GM18909 (cell line): Measurements from ENCODE around the gene HTT.
"Not testable (repeated sequence)": the region's sequence is repeated elsewhere in the genome, so short reads cannot be mapped to it uniquely, and the experiment has no call there.

Experiments
- ATAC-seq: cut with Tn5 transposase; IDR thresholded peaks from one replicate; pipeline ENCODE4 v1.9.1; 2021; ENCODE audit warnings: mild to moderate bottlenecking; ENCODE audit not compliant: unreplicated experiment, poor library complexity

Gene HTT

DNA sequence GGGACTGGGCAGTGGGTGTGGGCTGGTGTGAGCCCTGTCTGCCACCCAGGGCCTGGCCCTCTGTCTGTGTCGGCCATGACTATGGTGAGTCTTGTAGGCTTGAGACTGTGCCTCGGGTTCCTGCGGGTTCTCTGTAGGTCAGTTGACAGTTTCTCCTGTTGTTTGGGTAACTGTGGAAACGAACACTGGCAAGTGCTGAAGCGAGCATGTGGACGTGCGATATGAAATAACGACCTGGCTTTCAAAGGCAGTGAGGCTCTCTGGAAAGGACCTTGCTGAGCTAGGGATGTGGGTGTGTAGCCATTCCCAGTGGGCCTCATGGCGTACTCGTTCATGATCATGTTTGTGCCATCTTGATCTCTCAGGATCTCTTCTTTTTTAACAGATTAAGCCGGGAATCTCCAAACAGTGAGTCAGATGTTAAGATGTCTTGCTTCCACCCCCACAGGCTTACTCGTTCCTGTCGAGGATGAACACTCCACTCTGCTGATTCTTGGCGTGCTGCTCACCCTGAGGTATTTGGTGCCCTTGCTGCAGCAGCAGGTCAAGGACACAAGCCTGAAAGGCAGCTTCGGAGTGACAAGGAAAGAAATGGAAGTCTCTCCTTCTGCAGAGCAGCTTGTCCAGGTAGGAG, 41.3 kb downstream of the HTT start:
- ATAC-seq, result no peak

DNA sequence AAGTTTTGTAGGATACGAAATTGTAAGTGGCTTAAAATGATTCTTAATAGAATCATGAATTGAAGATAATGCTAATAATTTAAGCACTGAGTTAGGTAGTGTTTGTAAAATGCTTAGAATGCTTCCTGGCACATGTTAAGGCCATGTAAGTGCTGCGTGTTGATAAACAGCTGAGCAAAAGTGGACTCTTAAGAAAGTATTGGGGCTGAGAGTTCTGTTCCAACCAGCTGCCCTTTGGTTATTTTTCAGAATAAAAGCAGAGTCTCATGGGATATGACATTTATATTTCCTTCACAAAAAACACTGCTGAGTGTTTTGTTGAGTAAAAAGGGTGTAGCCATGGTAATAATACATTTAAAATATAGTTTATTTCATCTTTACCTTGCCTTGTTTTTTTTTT, 42.5 kb downstream of the HTT start:
- no peak for ATAC-seq

DNA sequence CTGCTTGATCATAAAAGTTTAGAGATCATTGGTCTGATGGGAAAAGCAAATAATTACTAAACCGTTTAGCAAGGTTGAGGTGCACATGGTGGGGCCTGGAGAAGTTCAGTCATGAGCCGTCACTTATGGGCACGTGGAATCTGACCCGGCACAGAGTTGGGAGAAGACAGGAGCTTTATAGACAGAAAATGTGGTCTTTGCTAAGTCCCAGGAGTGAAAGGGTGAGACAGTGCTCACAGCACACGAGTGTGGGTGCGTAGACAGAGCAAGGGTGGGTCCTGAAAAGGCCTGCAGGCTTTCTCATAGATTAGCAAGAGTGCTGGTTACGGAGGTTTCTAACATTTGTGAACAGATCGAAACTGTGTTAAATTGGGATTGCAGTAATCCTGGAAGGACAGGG, 43.8 kb downstream of the HTT start:
- no peak for ATAC-seq

DNA sequence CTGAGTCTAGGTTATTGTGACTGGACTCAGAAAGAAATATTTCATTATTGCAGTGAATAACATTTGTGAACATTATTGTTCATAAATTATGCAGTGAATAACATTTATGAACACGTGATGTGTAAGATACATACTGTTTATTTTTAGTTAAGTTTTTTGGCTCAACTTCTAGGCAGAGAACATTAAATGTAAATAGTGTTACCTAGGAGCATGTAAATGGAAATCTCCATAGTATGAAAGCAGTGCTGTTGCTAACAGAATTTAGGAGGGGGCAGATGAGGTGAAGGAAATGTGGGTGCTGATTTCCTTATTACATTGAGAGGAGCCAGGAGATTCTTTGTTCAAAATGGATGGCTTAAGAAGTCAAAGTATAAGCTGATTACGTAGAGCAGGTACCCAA, 45.0 kb downstream of the HTT start:
- ATAC-seq, result no peak

DNA sequence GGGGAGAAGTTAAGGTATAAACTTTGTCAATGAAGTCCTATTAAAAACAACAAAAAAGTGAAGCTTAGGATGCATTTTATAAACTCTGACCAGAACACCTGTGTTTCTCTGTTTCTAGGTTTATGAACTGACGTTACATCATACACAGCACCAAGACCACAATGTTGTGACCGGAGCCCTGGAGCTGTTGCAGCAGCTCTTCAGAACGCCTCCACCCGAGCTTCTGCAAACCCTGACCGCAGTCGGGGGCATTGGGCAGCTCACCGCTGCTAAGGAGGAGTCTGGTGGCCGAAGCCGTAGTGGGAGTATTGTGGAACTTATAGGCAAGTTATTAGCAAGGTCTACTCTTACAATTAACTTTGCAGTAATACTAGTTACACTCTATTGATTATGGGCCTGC, 46.6 kb downstream of the HTT start:
- ATAC-seq, result no peak

DNA sequence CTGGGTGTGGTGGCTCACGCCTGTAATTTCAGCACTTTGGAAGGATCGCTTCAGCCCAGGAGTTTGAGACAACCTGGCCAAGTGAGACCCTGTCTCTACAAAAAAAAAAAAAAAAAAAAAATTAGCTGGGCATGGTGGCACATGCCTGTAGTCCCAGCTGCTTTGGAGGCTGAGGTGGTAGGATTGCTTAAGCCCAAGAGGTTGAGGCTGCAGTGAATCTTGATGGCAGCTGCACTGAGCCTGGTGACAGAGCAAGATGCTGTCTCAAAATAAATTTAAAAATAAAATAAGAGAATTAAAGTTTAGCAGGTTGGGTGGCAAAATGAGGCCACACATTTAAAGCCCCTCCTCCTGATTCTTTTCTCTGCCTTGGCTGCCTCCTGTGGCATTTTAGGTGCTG, 47.1 kb downstream of the HTT start:
- no peak for ATAC-seq

DNA sequence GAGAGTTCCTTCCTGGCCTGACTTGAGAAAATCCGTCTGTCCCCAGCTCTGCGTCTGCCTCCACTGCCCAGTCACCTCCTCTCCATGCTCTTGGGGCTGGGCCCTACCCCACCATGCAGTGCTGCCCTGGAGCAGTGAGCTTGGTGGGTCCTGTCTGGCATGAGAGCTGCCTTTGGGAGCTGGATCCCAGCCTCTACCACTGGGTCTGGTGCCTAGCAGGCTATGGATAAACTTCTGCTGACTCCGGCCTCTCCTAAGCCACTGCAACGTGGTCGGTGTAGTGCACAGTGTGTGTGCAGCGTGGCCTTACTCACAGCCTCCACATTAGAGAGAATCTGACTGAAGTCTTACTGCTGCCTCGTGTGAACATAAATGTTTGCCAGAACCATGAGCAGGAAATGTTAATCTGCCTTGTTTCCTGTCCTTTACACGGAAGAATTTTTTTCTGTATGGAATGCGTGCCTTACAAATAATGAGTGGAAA, 47.6 kb downstream of the HTT start:
- ATAC-seq, result no peak

DNA sequence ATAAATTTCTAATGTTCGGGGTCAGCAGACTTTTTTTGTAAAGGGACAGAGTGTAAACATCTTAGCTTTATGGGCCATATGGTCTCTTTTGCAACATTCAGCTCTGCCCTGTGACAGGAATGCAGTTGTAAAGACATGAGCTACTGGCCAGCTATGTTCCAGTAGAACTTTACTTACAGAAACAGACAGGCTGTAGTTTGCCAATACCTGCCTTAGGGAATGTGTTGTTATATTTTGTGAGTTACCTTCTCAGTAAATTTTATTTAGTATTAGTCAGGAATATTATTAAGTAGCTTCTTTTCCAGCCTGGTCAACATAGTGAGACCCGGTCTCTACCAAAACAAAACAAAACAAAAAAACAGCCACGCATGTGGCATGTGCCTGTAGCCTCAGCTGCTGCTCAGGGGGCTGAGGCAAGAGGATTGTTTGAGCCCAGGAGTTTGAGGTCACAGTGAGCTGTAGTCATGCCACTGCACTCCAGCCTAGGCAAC, 48.7 kb downstream of the HTT start:
- no peak for ATAC-seq

DNA sequence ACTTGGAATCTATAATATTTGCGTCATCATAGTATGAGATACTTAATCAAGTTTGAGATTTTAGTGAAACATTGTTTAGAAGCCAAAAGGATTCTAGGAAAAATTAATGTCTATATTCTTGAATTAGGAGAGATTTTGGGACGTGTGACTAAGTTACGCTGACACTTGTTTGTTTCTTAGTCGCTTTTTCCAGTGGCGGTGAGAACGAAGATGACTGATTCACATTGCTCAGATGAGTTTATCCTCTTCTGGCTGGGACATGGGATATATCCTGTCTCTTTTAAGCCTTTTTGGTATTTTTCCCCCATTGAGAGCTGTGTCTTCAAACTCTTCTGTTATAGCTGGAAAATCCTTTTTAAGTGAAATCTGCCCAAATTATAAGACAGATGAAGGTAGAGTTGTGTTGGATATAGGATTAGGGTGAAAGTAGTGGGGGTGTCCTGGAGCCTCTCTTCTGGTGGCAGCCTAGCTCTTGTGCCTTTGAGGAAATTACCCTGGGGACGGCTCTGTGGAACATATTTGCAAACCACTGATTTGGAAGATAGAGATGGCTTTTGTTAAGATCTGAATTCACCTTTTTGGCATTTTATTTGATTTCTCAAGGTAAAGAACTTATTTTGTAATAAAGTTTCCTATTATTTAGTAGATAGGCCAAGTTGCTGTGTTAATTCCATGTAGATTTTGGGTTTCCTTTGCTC, 49.7 kb downstream of the HTT start:
- no peak for ATAC-seq

DNA sequence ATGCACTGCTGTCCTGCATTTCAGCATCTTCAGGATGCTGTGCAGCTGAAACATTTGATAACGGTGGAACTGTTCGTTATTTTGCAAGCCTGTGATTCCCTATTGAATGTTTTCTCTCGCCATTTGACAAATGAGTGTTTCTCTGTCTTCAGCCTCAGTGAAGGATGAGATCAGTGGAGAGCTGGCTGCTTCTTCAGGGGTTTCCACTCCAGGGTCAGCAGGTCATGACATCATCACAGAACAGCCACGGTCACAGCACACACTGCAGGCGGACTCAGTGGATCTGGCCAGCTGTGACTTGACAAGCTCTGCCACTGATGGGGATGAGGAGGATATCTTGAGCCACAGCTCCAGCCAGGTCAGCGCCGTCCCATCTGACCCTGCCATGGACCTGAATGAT, 52.6 kb downstream of the HTT start:
- ATAC-seq, result no peak

DNA sequence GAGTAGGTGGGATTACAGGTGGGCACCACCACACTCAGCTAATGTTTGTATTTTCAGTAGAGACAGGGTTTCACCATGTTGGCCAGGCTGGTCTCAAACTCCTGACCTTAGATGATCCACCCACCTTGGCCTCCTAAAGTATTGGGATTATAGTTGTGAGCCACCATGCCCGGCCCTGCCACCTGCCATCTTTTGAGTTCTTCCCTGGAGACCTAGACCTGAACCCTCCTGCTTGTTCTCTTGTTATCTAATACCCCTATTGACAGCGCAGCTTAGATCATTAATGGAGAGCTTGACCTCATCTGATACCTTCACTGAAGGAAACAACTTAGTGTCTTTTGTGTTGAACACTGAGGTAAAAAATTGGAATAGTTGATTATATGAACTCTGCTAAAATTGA, 53.6 kb downstream of the HTT start:
- no peak for ATAC-seq

DNA sequence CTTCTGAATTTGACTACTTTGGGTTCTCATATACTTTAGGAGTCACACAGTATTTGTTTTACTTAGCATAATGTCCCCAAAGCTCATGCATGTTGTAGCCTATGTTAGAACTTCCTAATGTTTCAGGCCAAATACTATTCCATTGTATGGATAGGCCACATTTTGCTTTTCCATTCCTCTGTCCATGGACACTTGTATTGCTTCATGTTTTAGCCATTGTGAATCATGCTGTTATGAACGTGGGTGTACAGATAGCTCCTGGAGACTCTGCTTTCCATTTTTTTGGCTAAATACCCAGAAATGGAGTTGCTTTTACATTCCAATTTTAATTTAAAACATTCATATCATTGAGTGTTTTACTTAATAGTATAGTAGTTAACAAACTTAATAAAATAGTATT, 54.5 kb downstream of the HTT start:
- ATAC-seq, result no peak

DNA sequence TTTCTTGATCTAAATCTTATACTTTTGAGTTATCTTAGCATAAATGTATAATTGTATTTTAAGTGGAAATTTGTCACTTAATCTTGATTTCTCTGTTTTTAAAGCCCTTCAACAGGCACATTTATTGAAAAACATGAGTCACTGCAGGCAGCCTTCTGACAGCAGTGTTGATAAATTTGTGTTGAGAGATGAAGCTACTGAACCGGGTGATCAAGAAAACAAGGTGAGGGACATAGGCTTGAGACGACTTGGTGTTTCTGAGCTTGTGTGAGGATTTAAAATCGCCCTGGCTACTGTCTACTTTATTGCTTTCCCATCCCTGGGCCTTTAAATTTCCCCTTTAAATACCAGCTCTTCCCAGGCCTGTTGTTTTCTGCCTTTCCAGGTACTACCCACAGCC, 55.7 kb downstream of the HTT start:
- ATAC-seq, result no peak

DNA sequence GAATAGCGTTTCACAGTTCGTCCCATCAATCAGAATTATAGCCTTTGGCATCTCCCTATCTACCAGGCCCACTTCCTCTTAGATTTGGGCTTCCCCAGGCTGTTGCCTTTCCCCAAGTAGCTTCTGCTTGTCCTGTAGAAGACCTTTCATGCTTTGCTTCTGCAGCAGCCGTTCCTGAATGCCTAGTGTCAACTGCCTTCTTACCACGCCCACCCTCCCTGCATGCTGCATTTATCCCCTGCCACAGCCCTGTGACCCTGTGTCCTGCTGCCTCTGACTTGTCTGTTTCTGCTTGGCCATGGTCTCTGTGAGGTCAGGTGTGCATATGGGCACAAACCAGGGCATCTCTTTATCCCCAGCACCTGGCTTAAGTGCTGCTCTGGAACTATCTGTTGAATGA, 56.3 kb downstream of the HTT start:
- ATAC-seq, result no peak

DNA sequence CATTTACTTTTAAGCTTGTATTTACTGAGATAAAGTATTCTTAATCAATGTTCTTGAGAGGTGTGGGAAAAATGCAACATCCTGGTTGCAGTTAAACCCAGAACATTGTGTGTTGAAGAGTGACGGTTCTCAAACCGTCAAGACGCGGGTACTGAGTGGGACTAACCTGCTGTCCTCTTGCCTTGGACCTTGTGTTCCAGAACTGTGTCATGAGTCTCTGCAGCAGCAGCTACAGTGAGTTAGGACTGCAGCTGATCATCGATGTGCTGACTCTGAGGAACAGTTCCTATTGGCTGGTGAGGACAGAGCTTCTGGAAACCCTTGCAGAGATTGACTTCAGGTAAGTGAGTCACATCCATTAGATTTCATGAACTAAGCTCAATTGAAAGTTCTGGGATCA, 59.7 kb downstream of the HTT start:
- no peak for ATAC-seq

DNA sequence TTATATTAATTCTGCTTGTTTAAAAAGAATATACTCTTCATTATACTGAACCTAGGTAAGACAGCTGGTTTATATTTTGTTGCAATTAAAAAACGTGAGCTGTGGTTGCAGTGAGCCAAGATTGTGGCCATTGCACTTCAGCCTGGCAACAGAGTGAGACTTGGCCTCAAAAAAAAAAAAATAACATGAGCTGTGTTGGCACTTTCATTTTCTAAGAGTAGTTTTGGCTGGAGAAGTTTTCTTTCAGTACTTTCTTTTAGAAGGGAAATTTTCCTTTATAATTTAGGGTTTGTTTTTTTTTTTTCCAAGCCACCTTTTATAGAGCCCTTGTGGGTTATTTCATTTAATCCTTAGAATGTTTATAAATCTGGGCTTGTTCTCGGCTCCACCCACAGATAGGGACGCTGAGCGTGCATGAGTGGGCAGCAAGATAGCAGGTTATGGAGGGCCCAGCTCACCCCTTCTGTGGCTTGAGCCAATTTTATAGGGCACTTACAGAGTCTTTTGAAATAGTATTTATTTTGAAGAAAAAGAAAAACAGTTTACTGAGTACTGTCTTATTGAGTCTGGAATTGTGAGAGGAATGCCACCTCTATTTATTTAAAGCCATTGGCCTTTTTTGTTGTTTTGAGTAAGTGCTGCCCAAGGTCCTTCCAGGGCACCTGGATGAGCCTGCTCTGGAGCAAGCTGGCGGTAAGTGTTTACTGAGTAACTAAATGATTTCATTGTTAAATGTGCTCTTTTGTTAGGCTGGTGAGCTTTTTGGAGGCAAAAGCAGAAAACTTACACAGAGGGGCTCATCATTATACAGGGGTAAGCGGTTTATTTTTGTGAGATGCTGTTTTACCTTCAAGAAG, 60.9 kb downstream of the HTT start:
- no peak for ATAC-seq

DNA sequence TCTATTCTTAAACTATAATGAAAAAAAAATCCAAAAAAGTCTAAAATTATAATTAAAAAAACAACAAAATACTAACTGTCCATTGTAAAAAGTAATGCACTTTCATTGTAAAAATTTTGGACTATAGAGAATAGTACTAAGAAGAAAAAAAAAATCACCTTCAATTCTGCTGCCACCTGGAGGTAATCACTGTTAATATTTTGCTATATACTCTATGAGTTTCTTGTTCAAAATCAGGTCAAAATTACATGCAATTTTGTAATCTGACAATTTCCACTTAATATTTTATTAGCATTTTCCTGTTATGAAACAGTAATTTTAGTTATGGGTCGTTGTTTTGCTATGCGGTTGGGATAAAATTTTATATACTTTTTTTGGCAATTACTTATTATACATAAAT, 62.0 kb downstream of the HTT start:
- no peak for ATAC-seq

DNA sequence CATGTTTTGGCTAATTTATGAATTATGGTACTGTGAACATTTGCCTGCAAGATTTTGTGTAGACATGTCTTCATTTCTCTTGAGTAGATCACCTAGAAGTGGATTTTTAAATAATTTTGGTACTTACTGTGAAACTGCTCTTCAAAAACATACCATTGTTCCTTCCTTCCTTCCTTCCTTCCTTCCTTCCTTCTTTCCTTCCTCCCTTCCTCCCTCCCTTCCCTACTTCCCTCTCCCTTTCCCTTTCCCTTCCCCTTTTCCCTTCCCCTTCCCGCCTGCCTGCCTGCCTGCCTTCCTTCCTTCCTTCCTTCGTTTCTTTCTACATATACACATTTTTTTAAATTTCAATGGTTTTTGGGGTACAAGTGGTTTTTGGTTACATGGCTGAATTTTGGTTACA, 63.4 kb downstream of the HTT start:
- no peak for ATAC-seq

DNA sequence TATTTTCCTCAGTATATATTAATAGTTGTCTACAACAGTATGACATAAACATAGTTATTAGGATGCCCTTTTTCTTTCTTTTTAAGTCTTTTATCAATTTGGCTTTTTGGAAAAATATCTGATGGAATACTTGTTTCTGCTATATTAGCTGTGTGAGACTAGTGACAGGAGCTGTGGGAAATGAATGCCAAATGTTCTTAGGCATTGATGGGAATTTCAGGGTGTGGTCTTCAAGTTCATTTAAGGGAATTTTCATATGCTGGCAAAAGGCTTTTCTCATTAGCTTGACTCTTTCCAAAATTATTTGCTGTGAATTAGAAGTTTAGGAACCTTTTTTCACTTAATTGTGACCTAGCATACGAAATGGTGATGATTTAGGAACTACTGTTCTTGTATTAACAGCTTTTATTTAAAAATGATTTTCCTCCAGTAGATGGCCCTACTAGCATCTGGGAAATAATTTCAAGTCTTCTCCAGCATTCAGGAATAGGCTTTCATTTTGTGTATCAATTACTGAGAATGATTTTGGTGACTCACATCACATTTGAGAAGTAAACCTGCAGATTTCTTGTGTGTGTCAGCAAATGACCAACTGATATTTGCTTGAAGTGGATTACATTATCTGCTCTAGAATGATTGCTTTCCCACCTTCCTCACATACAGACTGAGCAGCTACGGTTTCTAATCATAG, 70.9 kb downstream of the HTT start:
- no peak for ATAC-seq

DNA sequence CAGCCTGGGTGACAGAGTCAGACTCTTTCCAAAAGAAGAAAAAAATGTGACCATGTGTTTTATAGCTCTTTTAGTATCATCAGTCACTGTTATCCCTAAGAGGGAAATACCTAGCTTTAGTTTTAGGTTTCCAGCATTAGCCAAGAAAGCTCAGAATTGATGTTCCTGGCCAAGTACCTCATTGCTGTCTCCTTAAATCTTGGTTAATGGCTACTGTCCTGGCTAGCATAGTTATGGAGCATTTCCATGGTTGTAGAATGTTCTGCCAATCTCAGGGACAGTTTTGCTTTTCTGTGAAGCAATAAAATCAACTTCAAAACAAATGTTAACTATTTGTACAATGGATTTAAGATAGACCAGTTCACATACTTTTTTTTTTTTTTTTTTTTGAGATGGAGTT, 74.4 kb downstream of the HTT start:
- ATAC-seq, result no peak

DNA sequence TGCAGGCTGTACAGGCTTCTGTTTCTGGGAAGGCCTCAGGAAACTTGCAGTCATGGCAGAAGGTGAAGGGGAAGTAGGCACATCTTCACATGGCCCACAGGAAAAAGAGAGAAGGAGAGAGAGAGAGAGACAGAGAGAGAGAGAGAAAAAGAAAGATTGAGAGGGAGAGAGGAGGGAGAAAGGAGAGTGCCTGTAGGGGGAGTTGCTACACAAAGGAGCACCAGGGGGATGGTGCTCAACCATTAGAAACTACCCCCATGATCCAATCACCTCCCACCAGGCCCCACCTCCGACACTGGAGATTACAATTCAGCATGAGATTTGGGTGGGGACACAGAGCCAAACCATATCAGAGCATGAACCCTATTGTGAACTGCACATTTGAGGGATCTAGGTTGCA, 76.8 kb downstream of the HTT start:
- ATAC-seq, result not testable (repeated sequence)
